ENCODE data around the gene AQP12B. TPM values are rescaled to one million over a fixed set of nuclear protein-coding genes. Genes with fewer than 3 reads are reported as not detected.

Gene AQP12B
- polyA plus RNA-seq, 1 donor from 2014 or later, result not detected

DNA sequence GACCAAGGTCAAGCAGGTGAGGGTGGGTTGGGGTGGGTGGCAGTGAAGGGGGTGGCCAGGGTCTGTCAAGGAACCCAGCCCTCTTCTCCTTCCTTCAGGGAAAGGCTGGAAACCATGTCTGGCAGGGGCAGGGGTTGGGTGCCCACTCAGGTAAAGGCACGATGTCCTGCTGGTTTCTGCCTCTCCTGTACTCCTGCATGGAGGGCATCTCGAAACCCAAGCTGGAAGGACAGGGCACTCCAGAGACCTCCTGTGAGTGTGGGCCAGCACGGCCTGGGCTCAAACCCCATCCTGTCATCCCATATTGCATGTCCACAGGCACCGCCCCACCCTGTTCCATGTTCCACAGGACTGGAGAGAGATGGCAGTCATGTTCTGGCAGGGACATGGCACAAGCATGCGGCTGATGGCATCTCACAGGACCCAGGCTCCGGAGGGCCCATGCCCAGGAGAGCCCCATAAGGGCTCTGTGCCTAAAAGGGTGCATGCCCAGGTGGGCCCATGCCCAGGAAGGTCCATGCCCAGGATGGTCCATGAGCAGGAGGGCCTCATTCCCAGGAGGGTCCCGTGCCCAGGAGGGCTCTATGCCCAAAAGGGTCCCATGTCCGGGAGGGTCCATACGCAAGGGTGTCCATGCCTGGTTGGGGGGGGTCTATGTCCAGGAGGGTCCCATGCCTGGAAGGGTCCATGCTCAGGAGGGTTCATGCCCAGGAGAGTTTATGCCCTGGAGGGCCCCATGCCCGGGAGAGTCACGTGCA, 51.0 kb downstream of the AQP12B start:
- H3K79me2 ChIP-seq (replicated peaks; ENCODE audit: insufficient read depth, low read length), result no peaks in the 10 kb centered on the region

GRCh38 chr2:240630771-240631547, 51.7 kb downstream of the AQP12B start:
- no peaks in the 10 kb centered on the region for H3K79me2 ChIP-seq (replicated peaks; ENCODE audit: insufficient read depth, low read length)
- H3K9me3 ChIP-seq (ENCODE audit: low read length), result no peaks in the 10 kb centered on the region
- H3K27ac ChIP-seq (ENCODE audit: low read length), result no peak overlapping the region
- no peak overlapping the region for H3K9ac ChIP-seq (ENCODE audit: low read length)
- H3K4me3 ChIP-seq (ENCODE audit: low read length), result no peak overlapping the region
- H3F3A ChIP-seq (ENCODE audit: insufficient read depth, low read length, poor library complexity, severe bottlenecking), result no peaks in the 10 kb centered on the region
- no peaks in the 10 kb centered on the region for H4K20me1 ChIP-seq (ENCODE audit: insufficient read depth)
- no peaks in the 10 kb centered on the region for H3K36me3 ChIP-seq (ENCODE audit: insufficient read depth, low read length)
- H3K27me3 ChIP-seq (ENCODE audit: insufficient read depth, low read depth, low read length), result no peaks in the 10 kb centered on the region
- no peaks in the 10 kb centered on the region for H3K9me2 ChIP-seq (ENCODE audit: insufficient read depth, low read length)
- H2AFZ ChIP-seq (ENCODE audit: low read depth, low read length), result no peak overlapping the region
- H3K4me2 ChIP-seq (ENCODE audit: low read length), result no peak overlapping the region
- TF ChIP-seq TAF1 (IDR thresholded peaks at IDR 0.05; ENCODE audit: low read depth) (no peak), SMC3 (conservative IDR thresholded peaks at IDR 0.05; ENCODE audit: poor library complexity) (no peak), MXI1 (conservative IDR thresholded peaks at IDR 0.05; ENCODE audit: poor library complexity, severe bottlenecking) (no peak), REST (IDR thresholded peaks at IDR 0.05; ENCODE audit: borderline replicate concordance) (no peak)
- TF ChIP-seq, protein P1, sequence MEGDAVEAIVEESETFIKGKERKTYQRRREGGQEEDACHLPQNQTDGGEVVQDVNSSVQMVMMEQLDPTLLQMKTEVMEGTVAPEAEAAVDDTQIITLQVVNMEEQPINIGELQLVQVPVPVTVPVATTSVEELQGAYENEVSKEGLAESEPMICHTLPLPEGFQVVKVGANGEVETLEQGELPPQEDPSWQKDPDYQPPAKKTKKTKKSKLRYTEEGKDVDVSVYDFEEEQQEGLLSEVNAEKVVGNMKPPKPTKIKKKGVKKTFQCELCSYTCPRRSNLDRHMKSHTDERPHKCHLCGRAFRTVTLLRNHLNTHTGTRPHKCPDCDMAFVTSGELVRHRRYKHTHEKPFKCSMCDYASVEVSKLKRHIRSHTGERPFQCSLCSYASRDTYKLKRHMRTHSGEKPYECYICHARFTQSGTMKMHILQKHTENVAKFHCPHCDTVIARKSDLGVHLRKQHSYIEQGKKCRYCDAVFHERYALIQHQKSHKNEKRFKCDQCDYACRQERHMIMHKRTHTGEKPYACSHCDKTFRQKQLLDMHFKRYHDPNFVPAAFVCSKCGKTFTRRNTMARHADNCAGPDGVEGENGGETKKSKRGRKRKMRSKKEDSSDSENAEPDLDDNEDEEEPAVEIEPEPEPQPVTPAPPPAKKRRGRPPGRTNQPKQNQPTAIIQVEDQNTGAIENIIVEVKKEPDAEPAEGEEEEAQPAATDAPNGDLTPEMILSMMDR (IDR thresholded peaks at IDR 0.05; ENCODE audit: poor library complexity, severe bottlenecking), result no peak

More for the DNA sequence above, 51.0 kb downstream of the AQP12B start:
- Histone ChIP-seq H3K9me2 (ENCODE audit: insufficient read depth, low read length) (no peaks in the 10 kb centered on the region), H2AFZ (ENCODE audit: low read depth, low read length) (no peak overlapping the region), H3F3A (ENCODE audit: insufficient read depth, low read length, poor library complexity, severe bottlenecking) (no peaks in the 10 kb centered on the region), H3K27me3 (ENCODE audit: insufficient read depth, low read depth, low read length) (no peaks in the 10 kb centered on the region), H3K9ac (ENCODE audit: low read length) (no peak overlapping the region), H3K4me2 (ENCODE audit: low read length) (no peak overlapping the region), H3K4me3 (ENCODE audit: low read length) (no peak overlapping the region), H3K36me3 (ENCODE audit: insufficient read depth, low read length) (no peaks in the 10 kb centered on the region), H3K9me3 (ENCODE audit: low read length) (no peaks in the 10 kb centered on the region), H3K27ac (ENCODE audit: low read length) (no peak overlapping the region), H4K20me1 (ENCODE audit: insufficient read depth) (no peaks in the 10 kb centered on the region)
- TF ChIP-seq SMC3 (conservative IDR thresholded peaks at IDR 0.05; ENCODE audit: poor library complexity), result no peak
- TF ChIP-seq RAD21 (conservative IDR thresholded peaks at IDR 0.05), result no peak
- TF ChIP-seq EP300 (conservative IDR thresholded peaks at IDR 0.05; ENCODE audit: poor library complexity, severe bottlenecking), result no peak
- TF ChIP-seq, protein P1 (IDR thresholded peaks at IDR 0.05; ENCODE audit: poor library complexity, severe bottlenecking), result no peak
- TF ChIP-seq POLR2AphosphoS5 (IDR thresholded peaks at IDR 0.05), result no peak
- TF ChIP-seq EZH2 (IDR thresholded peaks at IDR 0.05; ENCODE audit: borderline replicate concordance, insufficient read depth, low read length, poor library complexity, severe bottlenecking), result no peak
- no peak for TF ChIP-seq MXI1 (conservative IDR thresholded peaks at IDR 0.05; ENCODE audit: poor library complexity, severe bottlenecking)
- TF ChIP-seq TAF1 (IDR thresholded peaks at IDR 0.05; ENCODE audit: low read depth), result no peak
- no peak for TF ChIP-seq REST (IDR thresholded peaks at IDR 0.05; ENCODE audit: borderline replicate concordance)
